Activated CD4-positive, alpha-beta T cell treated with anti-CD3 and anti-CD28 coated beads, Interleukin-2, amount 50 U/mL, for 16 hours (primary cell): Measurements from ENCODE around the gene MAML2.

Experiments used
- DNase-seq: peaks from one replicate; pipeline ENCODE4 v3.0.0-alpha.2; 2020

MAML2 gene

GRCh38 chr11:96177146-96177545 is 165.8 kb downstream of the MAML2 start:
- DNase-seq = no peak

- DNase-seq = no peak
These were observed 169.1 kb downstream of the MAML2 start for GRCh38 chr11:96173906-96174305.

GRCh38 chr11:96173422-96173821 is 169.6 kb downstream of the MAML2 start:
- no peak for DNase-seq

GRCh38 chr11:96172604-96173003 is 170.4 kb downstream of the MAML2 start:
- no peak for DNase-seq

- no peak for DNase-seq
These were observed 173.7 kb downstream of the MAML2 start for GRCh38 chr11:96169250-96169649.

GRCh38 chr11:96168623-96169022 is 174.4 kb downstream of the MAML2 start:
- DNase-seq = peak; percentile 68

GRCh38 chr11:96167787-96168186 is 175.2 kb downstream of the MAML2 start:
- no peak for DNase-seq

- DNase-seq = no peak
These were observed 175.7 kb downstream of the MAML2 start for GRCh38 chr11:96167203-96167758.

- DNase-seq = no peak
These were observed 180.0 kb downstream of the MAML2 start for GRCh38 chr11:96162816-96163499.

- no peak for DNase-seq
These were observed 181.5 kb downstream of the MAML2 start for GRCh38 chr11:96161307-96162089.

GRCh38 chr11:96160732-96161306 is 182.2 kb downstream of the MAML2 start:
- DNase-seq = no peak

- DNase-seq = no peak
These were observed 183.0 kb downstream of the MAML2 start for GRCh38 chr11:96159968-96160367.

GRCh38 chr11:96158126-96158525 is 184.9 kb downstream of the MAML2 start:
- DNase-seq = no peak

GRCh38 chr11:96157517-96157873 is 185.5 kb downstream of the MAML2 start:
- DNase-seq = no peak

- DNase-seq = no peak
These were observed 186.6 kb downstream of the MAML2 start for GRCh38 chr11:96156379-96156722.

- peak; percentile 87 for DNase-seq
These were observed 187.2 kb downstream of the MAML2 start for GRCh38 chr11:96155627-96156378.

GRCh38 chr11:96154802-96155520 is 188.0 kb downstream of the MAML2 start:
- no peak for DNase-seq

- DNase-seq = no peak
These were observed 190.4 kb downstream of the MAML2 start for GRCh38 chr11:96152623-96153022.

- DNase-seq = no peak
These were observed 191.5 kb downstream of the MAML2 start for GRCh38 chr11:96151501-96151900.

- DNase-seq = no peak
These were observed 192.4 kb downstream of the MAML2 start for GRCh38 chr11:96150609-96151008.

- DNase-seq = no peak
These were observed 193.0 kb downstream of the MAML2 start for GRCh38 chr11:96149743-96150555.
